Fibroblast of villous mesenchyme (primary cell): ENCODE data around the gene ICAM2. TPM values are rescaled to one million over a fixed set of nuclear protein-coding genes. Genes with fewer than 3 reads are reported as not detected.

Experiments used
- DNase-seq: peaks from one replicate; pipeline ENCODE4 v3.0.0-alpha.2; 2010; ENCODE audit warnings: low read depth
- H3K4me3 ChIP-seq: 2 replicates; pipeline ENCODE4 v1.5.1; 2011; ENCODE audit warnings: low read depth, mild to moderate bottlenecking, low read length
- total RNA-seq: library from RNA; depleted of rRNA; stranded (reverse); fragments of >200 nt; gene quantifications from 2 replicates; pipeline ENCODE4 v1.2.3, GENCODE V29; 2012
- TF ChIP-seq, protein P1 (sequence below): IDR thresholded peaks from 2 replicates; pipeline ENCODE4 v1.5.1; 2012; ENCODE audit warnings: low read depth, mild to moderate bottlenecking, low read length; ENCODE audit not compliant: insufficient read depth

Gene ICAM2
- total RNA-seq, 1 donor: 1.7 TPM

DNA sequence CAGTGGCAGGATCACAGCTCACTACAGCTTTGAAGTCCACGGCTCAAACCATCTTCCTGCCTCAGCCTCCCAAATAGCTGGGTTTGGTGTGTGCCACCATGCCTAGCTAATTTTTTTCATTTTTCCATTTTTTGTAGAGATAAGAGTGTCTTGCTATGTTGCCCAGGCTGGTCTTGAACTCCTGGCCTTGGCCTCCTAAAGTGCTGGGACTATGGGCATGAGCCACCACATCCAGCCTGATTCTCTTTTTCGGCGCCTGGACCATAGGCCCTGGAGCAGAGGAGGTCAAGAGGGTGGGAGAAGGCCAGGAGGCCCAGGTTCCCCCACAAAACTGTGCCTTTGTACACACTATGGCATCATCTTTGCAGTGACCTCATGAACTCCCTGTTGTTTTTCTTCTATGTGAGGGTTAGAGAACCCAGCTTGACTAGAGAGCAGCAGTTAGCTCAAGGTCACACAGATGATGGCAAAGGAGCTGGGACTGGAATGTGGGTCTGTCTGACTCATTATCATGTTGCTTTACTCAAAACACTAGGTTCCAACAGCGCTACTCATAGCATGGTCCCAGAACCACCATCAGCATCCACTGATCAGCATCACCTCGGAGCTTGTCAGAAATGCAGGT, 64.0 kb downstream of the ICAM2 start:
- H3K4me3 ChIP-seq: no peak overlapping the region
- peak; percentile 33 for DNase-seq
- TF ChIP-seq, protein P1, sequence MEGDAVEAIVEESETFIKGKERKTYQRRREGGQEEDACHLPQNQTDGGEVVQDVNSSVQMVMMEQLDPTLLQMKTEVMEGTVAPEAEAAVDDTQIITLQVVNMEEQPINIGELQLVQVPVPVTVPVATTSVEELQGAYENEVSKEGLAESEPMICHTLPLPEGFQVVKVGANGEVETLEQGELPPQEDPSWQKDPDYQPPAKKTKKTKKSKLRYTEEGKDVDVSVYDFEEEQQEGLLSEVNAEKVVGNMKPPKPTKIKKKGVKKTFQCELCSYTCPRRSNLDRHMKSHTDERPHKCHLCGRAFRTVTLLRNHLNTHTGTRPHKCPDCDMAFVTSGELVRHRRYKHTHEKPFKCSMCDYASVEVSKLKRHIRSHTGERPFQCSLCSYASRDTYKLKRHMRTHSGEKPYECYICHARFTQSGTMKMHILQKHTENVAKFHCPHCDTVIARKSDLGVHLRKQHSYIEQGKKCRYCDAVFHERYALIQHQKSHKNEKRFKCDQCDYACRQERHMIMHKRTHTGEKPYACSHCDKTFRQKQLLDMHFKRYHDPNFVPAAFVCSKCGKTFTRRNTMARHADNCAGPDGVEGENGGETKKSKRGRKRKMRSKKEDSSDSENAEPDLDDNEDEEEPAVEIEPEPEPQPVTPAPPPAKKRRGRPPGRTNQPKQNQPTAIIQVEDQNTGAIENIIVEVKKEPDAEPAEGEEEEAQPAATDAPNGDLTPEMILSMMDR: no peak

DNA sequence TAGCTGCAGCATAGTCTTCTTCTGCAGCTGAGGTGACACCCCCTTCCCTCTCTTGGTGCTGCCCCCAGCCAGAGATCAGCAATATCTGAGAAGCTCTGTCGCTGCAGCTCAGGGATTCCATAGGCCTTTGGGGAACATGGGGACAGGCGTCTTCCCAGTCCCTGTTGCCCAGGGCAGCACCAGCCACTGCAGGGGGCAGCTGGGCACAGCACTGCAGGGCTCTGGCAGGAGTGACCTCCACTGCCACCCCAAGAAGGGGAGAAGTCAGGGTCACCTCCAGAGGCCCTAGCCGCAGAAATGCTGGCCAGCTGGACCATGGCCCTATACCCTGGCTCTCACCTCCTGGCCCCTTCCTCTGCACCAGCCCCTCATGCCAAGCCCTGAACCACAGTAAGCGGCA, 64.6 kb downstream of the ICAM2 start:
- no peak overlapping the region for H3K4me3 ChIP-seq
- TF ChIP-seq, protein P1: no peak
- DNase-seq: no peak

DNA sequence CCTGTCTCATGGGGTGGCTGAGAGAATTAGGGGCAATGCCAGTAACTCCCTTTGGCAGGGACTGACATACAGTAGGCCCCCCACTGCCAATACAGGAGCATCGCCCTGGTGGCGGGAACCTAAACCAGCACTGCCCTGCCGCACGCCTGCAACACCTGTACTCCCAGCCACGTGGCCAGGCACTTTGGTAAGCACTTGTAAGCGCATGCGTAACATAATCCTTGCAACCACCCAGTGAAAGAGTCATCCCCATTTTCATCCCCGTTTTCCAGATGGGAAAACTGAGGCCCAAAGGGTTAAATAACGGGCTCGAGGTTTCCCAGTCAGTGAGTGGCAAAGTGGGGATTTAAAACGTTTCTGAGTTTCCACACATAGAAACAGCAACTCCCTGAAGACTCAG, 65.2 kb downstream of the ICAM2 start:
- no peak for DNase-seq
- no peak overlapping the region for H3K4me3 ChIP-seq
- TF ChIP-seq, protein P1: no peak

- TF ChIP-seq, protein P1: no peak
- DNase-seq: no peak
- H3K4me3 ChIP-seq: no peak overlapping the region
These were observed 65.9 kb downstream of the ICAM2 start for GRCh38 chr17:63954402-63955063.

Other genes starting within 250 kb of the ICAM2 start
- gene CCDC47, start 247.0 kb downstream of the ICAM2 start, total RNA-seq: 62.8 and 76.4 TPM in 2 replicates
- 85.0 and 85.9 TPM in 2 replicates for gene DDX42, start 246.5 kb downstream of the ICAM2 start, total RNA-seq
- 42.7 and 44.1 TPM in 2 replicates for gene PSMC5, start 193.2 kb downstream of the ICAM2 start, total RNA-seq
- 50.6 and 72.5 TPM in 2 replicates for gene FTSJ3, start 193.0 kb downstream of the ICAM2 start, total RNA-seq
- gene SMARCD2, start 177.9 kb downstream of the ICAM2 start, total RNA-seq: 61.8 and 66.9 TPM in 2 replicates
- gene CSH2, start 147.0 kb downstream of the ICAM2 start, total RNA-seq: not detected in 2 replicates
- gene GH2, start 138.7 kb downstream of the ICAM2 start, total RNA-seq: not detected in 2 replicates
- gene CSH1, start 124.1 kb downstream of the ICAM2 start, total RNA-seq: not detected in 2 replicates
- gene CSHL1, start 109.4 kb downstream of the ICAM2 start, total RNA-seq: not detected in 2 replicates
- gene GH1, start 101.8 kb downstream of the ICAM2 start, total RNA-seq: not detected in 2 replicates
- gene CD79B, start 88.3 kb downstream of the ICAM2 start, total RNA-seq: not detected in 2 replicates
- gene SCN4A, start 47.7 kb downstream of the ICAM2 start, total RNA-seq: under 0.01 TPM in 1 of 2 replicates, not detected in the other
- under 0.01 TPM in 2 replicates for gene PRR29, start 22.3 kb downstream of the ICAM2 start, total RNA-seq
- 13.5 and 14.7 TPM in 2 replicates for gene ERN1, start 109.5 kb upstream of the ICAM2 start, total RNA-seq
- gene TEX2, start 242.6 kb upstream of the ICAM2 start, total RNA-seq: 38.0 and 45.8 TPM in 2 replicates